Osteocyte (in vitro differentiated cells): ENCODE data around the gene SPIRE2. TPM values are rescaled to one million over a fixed set of nuclear protein-coding genes. Genes with fewer than 3 reads are reported as not detected.

Experiments used
- DNase-seq: peaks from one replicate; pipeline ENCODE4 v3.0.0; 2021; ENCODE audit warnings: mixed read lengths; ENCODE audit not compliant: unreplicated experiment; ENCODE audit errors: extremely low spot score
- H3K27ac Mint-ChIP-seq: one replicate; pipeline ENCODE4 v1.8.0; 2021; ENCODE audit warnings: mild to moderate bottlenecking, mixed read lengths; ENCODE audit not compliant: unreplicated experiment
- H3K27me3 Mint-ChIP-seq: one replicate; pipeline ENCODE4 v1.8.0; 2021; ENCODE audit warnings: mixed read lengths; ENCODE audit not compliant: unreplicated experiment
- H3K36me3 Mint-ChIP-seq: one replicate; pipeline ENCODE4 v1.8.0; 2021; ENCODE audit warnings: mixed read lengths; ENCODE audit not compliant: unreplicated experiment
- H3K4me1 Mint-ChIP-seq: one replicate; pipeline ENCODE4 v1.8.0; 2021; ENCODE audit warnings: mixed read lengths; ENCODE audit not compliant: unreplicated experiment
- H3K4me3 Mint-ChIP-seq: one replicate; pipeline ENCODE4 v1.8.0; 2021; ENCODE audit warnings: mild to moderate bottlenecking, moderate library complexity, mixed read lengths; ENCODE audit not compliant: unreplicated experiment
- H3K9me3 Mint-ChIP-seq: one replicate; pipeline ENCODE4 v1.8.0; 2021; ENCODE audit warnings: mixed read lengths; ENCODE audit not compliant: unreplicated experiment
- total RNA-seq: library from RNA; stranded (reverse); gene quantifications from 2 replicates; pipeline ENCODE4 v1.2.1, GENCODE V29; 2021
- TF ChIP-seq, protein P1 (sequence below): fragments of 200-600 bp; sonication (generic); IDR thresholded peaks from 2 replicates; pipeline ENCODE4 v1.5.0; 2021; ENCODE audit warnings: antibody characterized with exemption, mild to moderate bottlenecking, moderate library complexity

SPIRE2 gene
- total RNA-seq, 1 donor from 2014 or later = 4.6 TPM

DNA sequence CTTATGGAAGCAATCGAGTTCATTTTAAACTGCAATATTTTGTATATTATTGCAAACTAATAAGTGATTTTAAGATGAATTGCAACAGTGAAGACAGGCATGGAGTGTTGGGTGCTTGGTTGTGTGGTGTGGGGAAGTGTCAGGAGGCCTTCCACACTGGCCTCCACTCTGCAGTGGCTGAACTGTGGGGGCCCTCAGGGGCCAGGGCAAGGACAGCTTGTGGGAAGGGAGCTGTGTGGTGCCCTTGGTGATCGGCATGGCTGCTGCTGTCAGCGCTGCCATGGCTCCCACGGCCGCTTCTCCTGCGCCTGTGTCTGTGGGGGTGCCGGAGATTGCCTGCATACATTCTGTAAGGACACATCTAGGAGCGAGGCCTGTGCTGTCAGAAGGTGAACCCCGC is 64.4 kb downstream of the SPIRE2 start:
- Mint-ChIP-seq H3K36me3 (peaks cover 29% of the 10 kb centered on the region), H3K4me1 (no peaks in the 10 kb centered on the region), H3K9me3 (no peaks in the 10 kb centered on the region), H3K27me3 (no peaks in the 10 kb centered on the region), H3K27ac (no peak overlapping the region), H3K4me3 (no peak overlapping the region)
- DNase-seq = no peak
- TF ChIP-seq, protein P1, sequence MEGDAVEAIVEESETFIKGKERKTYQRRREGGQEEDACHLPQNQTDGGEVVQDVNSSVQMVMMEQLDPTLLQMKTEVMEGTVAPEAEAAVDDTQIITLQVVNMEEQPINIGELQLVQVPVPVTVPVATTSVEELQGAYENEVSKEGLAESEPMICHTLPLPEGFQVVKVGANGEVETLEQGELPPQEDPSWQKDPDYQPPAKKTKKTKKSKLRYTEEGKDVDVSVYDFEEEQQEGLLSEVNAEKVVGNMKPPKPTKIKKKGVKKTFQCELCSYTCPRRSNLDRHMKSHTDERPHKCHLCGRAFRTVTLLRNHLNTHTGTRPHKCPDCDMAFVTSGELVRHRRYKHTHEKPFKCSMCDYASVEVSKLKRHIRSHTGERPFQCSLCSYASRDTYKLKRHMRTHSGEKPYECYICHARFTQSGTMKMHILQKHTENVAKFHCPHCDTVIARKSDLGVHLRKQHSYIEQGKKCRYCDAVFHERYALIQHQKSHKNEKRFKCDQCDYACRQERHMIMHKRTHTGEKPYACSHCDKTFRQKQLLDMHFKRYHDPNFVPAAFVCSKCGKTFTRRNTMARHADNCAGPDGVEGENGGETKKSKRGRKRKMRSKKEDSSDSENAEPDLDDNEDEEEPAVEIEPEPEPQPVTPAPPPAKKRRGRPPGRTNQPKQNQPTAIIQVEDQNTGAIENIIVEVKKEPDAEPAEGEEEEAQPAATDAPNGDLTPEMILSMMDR = no peak

DNA sequence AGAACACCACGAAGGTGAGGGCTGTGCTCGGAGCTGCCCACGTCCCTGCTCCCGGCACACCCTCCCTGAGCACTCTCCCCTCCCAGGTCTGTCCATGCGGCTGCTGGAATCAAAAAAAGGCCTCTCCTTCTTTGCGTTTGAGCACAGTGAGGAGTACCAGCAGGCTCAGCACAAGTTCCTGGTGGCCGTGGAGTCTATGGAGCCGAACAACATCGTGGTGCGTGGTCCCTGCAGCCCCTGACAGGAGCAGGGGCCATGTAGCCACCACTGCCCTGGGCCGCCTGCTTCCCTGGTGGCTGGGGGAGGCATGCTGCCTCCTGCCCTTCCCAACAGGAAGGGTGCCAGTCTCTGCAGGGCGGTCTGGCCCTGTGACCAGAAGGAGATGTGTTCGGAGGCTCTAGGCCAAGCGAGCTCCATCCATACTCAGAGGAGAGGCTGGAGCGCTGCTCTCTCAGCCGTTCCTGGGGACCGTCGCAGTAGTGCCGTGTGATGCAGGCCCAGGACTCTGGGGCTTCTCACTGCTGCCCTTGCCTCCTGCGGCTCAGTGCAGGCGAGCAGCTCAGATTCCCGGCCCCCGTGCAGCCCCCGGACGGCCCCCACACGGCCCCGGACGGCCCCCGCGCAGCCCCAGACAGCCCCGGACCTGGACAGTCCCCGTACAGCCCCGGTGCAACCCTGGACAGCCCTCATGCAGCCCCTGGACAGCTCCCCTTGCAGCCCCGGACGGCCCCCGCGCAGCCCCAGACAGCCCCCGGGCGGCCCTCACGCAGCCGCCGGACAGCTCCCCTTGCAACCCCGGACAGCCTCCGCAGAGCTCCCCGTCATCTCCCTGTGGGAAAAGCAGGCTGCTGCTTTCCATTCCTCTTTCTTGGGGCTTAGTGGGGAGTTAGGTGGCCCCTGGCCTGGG is 65.6 kb downstream of the SPIRE2 start:
- TF ChIP-seq, protein P1 = no peak
- no peaks in the 10 kb centered on the region for H3K9me3 Mint-ChIP-seq
- peaks cover 32% of the 10 kb centered on the region for H3K36me3 Mint-ChIP-seq
- no peak for DNase-seq
- H3K27ac Mint-ChIP-seq = no peak overlapping the region
- no peaks in the 10 kb centered on the region for H3K27me3 Mint-ChIP-seq
- H3K4me1 Mint-ChIP-seq = no peaks in the 10 kb centered on the region
- H3K4me3 Mint-ChIP-seq = no peak overlapping the region

DNA sequence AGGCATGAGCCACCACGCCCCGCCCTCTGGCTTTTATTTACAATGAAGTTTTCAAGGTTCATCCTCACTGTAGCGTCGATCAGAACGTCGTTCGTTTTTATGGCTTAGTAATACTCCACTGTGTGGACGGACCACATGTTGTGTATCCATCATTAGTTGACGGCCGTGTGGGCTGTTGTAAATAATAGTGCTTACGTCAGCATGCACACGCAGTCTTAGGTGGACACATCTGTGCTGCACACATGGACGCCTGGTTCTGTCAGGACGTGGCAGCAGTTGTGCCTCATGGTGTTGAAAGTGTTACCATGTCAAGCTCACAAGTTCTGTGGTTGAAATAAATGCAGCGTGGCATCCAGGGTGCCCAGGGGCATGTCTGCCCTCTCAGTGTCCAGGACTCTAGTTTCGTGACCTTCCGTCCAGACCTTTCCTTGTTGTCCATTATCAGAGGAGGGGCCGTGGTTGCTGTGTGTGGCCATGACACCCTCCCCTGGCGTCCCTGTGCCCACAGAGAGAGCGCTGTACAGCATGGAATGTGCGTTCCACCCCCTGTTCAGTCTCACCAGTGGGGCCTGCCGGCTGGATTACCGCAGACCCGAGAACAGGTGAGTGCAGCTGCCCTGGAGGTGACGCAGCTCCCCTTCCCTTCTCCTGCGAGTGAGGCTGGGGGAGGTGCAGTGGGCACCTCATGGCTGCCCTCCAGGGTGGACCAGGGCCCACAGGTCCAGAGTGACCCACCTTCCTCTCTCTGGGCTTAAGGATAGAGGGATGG is 67.4 kb downstream of the SPIRE2 start:
- no peak for DNase-seq
- Mint-ChIP-seq H3K27ac (no peak overlapping the region), H3K4me1 (no peaks in the 10 kb centered on the region), H3K27me3 (no peaks in the 10 kb centered on the region), H3K9me3 (no peaks in the 10 kb centered on the region), H3K36me3 (peaks cover 48% of the 10 kb centered on the region), H3K4me3 (no peak overlapping the region)
- TF ChIP-seq, protein P1 = no peak

DNA sequence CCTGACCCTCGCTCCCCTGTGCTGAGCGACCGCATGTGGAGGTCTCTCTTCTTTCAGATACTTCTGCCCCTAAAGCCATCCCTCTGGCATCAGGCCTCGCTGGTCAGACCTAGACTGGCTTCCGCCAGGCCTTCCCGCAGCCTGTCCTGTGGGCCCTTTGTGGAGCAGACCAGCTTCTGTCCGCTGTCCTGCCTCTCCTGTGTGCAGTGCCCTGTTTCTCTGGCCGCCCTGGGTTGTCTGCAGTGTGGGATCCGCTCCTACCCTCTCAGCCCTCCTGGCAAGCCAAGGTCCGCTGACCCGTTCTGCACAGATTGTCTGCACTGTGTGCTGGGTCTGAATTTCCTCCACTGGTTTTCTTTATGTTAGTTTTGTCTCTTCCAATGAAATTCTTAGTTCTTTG is 68.9 kb downstream of the SPIRE2 start:
- Mint-ChIP-seq H3K9me3 (no peaks in the 10 kb centered on the region), H3K36me3 (peaks cover 46% of the 10 kb centered on the region), H3K27me3 (no peaks in the 10 kb centered on the region), H3K4me1 (no peaks in the 10 kb centered on the region), H3K27ac (no peak overlapping the region), H3K4me3 (no peak overlapping the region)
- TF ChIP-seq, protein P1 = no peak
- no peak for DNase-seq
